Hematopoietic multipotent progenitor cell treated with erythropoietin and hydrocortisone succinate and interleukin-3 and kit ligand, for 4 days (in vitro differentiated cells): ENCODE measurements around the gene ZNF189.

Experiments
- DNase-seq: peaks from one replicate; pipeline ENCODE4 v3.0.0-alpha.2; 2015

Gene ZNF189

GRCh38 chr9:101398068-101398929 is at the start of gene ZNF189, which contains the start of gene MRPL50:
ZNF189 (plus strand) TSS chr9:101398851; CDS start chr9:101399157, 306 bp downstream.
MRPL50 (minus strand) TSS chr9:101398618; CDS start chr9:101398592, 26 bp downstream.
- DNase-seq: peak; percentile 100

- no peak for DNase-seq
Measured at GRCh38 chr9:101350285-101350684, 48.4 kb upstream of the ZNF189 start.

- no peak for DNase-seq
Measured at GRCh38 chr9:101352892-101353463, 45.7 kb upstream of the ZNF189 start.

GRCh38 chr9:101353683-101354082 is 45.0 kb upstream of the ZNF189 start:
- DNase-seq: no peak

- no peak for DNase-seq
Measured at GRCh38 chr9:101354143-101354764, 44.4 kb upstream of the ZNF189 start.

GRCh38 chr9:101354765-101355708 is 43.6 kb upstream of the ZNF189 start:
- no peak for DNase-seq

GRCh38 chr9:101356619-101357018 is 42.0 kb upstream of the ZNF189 start:
- no peak for DNase-seq

GRCh38 chr9:101359679-101360078 is 39.0 kb upstream of the ZNF189 start:
- DNase-seq: no peak

- no peak for DNase-seq
Measured at GRCh38 chr9:101360647-101361046, 38.0 kb upstream of the ZNF189 start.

GRCh38 chr9:101362450-101362849 is 36.2 kb upstream of the ZNF189 start:
- no peak for DNase-seq

GRCh38 chr9:101365181-101365580 is 33.5 kb upstream of the ZNF189 start:
- DNase-seq: no peak

GRCh38 chr9:101366038-101366756 is 32.5 kb upstream of the ZNF189 start:
- DNase-seq: peak; percentile 8

GRCh38 chr9:101367323-101367722 is 31.3 kb upstream of the ZNF189 start:
- no peak for DNase-seq

GRCh38 chr9:101369286-101369685 is 29.4 kb upstream of the ZNF189 start:
- DNase-seq: no peak

- no peak for DNase-seq
Measured at GRCh38 chr9:101369884-101370531, 28.6 kb upstream of the ZNF189 start.

GRCh38 chr9:101371813-101372212 is 26.8 kb upstream of the ZNF189 start:
- DNase-seq: no peak

- no peak for DNase-seq
Measured at GRCh38 chr9:101372327-101373118, 26.1 kb upstream of the ZNF189 start.

GRCh38 chr9:101375546-101375945 is 23.1 kb upstream of the ZNF189 start:
- no peak for DNase-seq

GRCh38 chr9:101376111-101376848 is 22.4 kb upstream of the ZNF189 start:
- DNase-seq: no peak

- no peak for DNase-seq
Measured at GRCh38 chr9:101380295-101380694, 18.4 kb upstream of the ZNF189 start.
